ACC112 (cell line): Measurements from ENCODE around the gene HIVEP3.

Experiments used
- H2AFZ ChIP-seq: fragments of 200-600 bp; sonication (generic); one replicate; pipeline ENCODE4 v1.6.0; 2017; ENCODE audit warnings: antibody characterized with exemption, low read length; ENCODE audit not compliant: unreplicated experiment
- H3K27ac ChIP-seq: fragments of 200-600 bp; sonication (generic); 2 replicates; pipeline ENCODE4 v1.5.1; 2014; ENCODE audit warnings: low read depth, mild to moderate bottlenecking, antibody characterized with exemption, low read length, moderate library complexity
- H3K27me3 ChIP-seq: fragments of 200-600 bp; sonication (generic); 2 replicates; pipeline ENCODE4 v1.6.1; 2014; ENCODE audit warnings: mild to moderate bottlenecking, antibody characterized with exemption, low read length, moderate library complexity, mixed read lengths; ENCODE audit not compliant: insufficient read depth
- H3K36me3 ChIP-seq: fragments of 200-600 bp; sonication (generic); 2 replicates; pipeline ENCODE4 v1.6.1; 2016; ENCODE audit warnings: mild to moderate bottlenecking, antibody characterized with exemption, low read length, moderate library complexity, mixed read lengths; ENCODE audit not compliant: insufficient read depth
- H3K4me1 ChIP-seq: fragments of 200-600 bp; sonication (generic); one replicate; pipeline ENCODE4 v1.6.1; 2016; ENCODE audit warnings: low read length, mixed read lengths; ENCODE audit not compliant: insufficient read depth, unreplicated experiment, control insufficient read depth
- H3K4me3 ChIP-seq: fragments of 200-600 bp; sonication (generic); 2 replicates; pipeline ENCODE4 v1.5.1; 2014; ENCODE audit warnings: mild to moderate bottlenecking, low read depth, low read length
- H3K79me2 ChIP-seq: fragments of 200-600 bp; sonication (generic); one replicate; pipeline ENCODE4 v1.6.0; 2016; ENCODE audit warnings: low read length; ENCODE audit not compliant: control insufficient read depth, unreplicated experiment, insufficient read depth

HIVEP3 gene

GRCh38 chr1:41480204-41481108, 438.3 kb downstream of the HIVEP3 start:
- Histone ChIP-seq H3K79me2 (no peaks in the 10 kb centered on the region), H3K4me3 (no peak overlapping the region), H3K36me3 (no peaks in the 10 kb centered on the region), H3K27ac (no peak overlapping the region), H2AFZ (no peak overlapping the region), H3K27me3 (no peaks in the 10 kb centered on the region), H3K4me1 (peaks cover 47% of the 10 kb centered on the region)

DNA sequence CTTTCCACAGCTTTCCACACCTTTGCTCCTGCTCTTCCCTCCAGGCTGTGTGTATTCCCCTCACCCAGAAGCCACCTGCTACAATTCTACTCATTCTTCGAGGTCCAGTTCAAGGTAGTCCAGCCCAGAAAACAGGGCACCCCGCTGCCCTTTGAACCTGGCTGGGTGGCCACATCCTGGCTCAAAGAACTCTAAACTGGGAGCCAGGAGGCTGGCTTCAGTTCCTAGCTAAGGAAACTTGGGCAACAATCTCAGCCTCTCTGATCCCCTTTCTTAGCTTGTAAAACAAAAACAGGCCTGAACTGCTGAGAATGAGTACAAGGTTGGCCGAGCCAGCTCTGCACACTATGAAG, 438.9 kb downstream of the HIVEP3 start:
- no peak overlapping the region for H3K4me3 ChIP-seq
- peaks cover 43% of the 10 kb centered on the region for H3K4me1 ChIP-seq
- H3K79me2 ChIP-seq = no peaks in the 10 kb centered on the region
- H3K27me3 ChIP-seq = no peaks in the 10 kb centered on the region
- no peak overlapping the region for H3K27ac ChIP-seq
- no peaks in the 10 kb centered on the region for H3K36me3 ChIP-seq
- H2AFZ ChIP-seq = no peak overlapping the region

GRCh38 chr1:41479000-41479807, 439.5 kb downstream of the HIVEP3 start:
- Histone ChIP-seq H3K79me2 (no peaks in the 10 kb centered on the region), H3K36me3 (no peaks in the 10 kb centered on the region), H3K27ac (no peak overlapping the region), H3K4me1 (peaks cover 38% of the 10 kb centered on the region), H3K4me3 (no peak overlapping the region), H3K27me3 (no peaks in the 10 kb centered on the region), H2AFZ (no peak overlapping the region)

- no peaks in the 10 kb centered on the region for H3K79me2 ChIP-seq
- H3K27ac ChIP-seq = no peak overlapping the region
- no peaks in the 10 kb centered on the region for H3K36me3 ChIP-seq
- H3K4me1 ChIP-seq = peaks cover 38% of the 10 kb centered on the region
- no peaks in the 10 kb centered on the region for H3K27me3 ChIP-seq
- no peak overlapping the region for H2AFZ ChIP-seq
- H3K4me3 ChIP-seq = no peak overlapping the region
Observed at GRCh38 chr1:41478118-41478748, 440.5 kb downstream of the HIVEP3 start.

DNA sequence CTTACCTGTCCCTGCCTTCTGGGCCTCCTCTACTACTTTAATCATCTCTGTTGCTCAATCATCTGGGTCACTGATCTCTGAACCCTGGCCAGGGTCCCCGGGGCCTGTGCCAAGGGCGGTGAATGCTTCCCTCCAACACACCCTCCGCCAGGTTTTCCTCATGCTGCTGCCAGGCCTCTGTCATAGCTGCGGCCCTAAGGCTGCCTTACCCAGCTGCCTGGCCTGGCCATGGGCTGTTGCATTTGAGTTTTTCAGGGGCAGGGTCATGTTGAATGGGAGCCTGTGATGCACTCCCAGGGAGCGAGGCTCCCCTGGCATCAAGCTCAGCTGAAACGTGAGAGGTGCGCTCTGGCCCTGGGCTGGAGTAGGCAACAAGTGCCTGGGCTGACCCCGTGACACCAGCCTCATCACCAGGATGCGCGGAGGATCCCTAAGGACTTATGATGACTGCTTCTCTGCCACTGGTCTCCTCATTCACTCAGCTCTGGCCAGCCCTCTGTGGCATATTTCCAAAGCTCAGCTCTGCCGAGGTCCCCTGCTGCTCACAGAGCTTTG, 441.8 kb downstream of the HIVEP3 start:
- Histone ChIP-seq H3K4me3 (no peak overlapping the region), H3K4me1 (peaks cover 38% of the 10 kb centered on the region), H3K36me3 (no peaks in the 10 kb centered on the region), H3K27me3 (no peaks in the 10 kb centered on the region), H3K27ac (no peak overlapping the region), H3K79me2 (no peaks in the 10 kb centered on the region), H2AFZ (no peak overlapping the region)

GRCh38 chr1:41475859-41476567, 442.7 kb downstream of the HIVEP3 start:
- no peak overlapping the region for H3K4me3 ChIP-seq
- no peaks in the 10 kb centered on the region for H3K36me3 ChIP-seq
- no peaks in the 10 kb centered on the region for H3K27me3 ChIP-seq
- H2AFZ ChIP-seq = peak overlapping the region; percentile 18
- H3K27ac ChIP-seq = peak overlapping the region; percentile 23; the same call in 1 of the 2 replicates
- no peaks in the 10 kb centered on the region for H3K79me2 ChIP-seq
- peaks cover 38% of the 10 kb centered on the region for H3K4me1 ChIP-seq

DNA sequence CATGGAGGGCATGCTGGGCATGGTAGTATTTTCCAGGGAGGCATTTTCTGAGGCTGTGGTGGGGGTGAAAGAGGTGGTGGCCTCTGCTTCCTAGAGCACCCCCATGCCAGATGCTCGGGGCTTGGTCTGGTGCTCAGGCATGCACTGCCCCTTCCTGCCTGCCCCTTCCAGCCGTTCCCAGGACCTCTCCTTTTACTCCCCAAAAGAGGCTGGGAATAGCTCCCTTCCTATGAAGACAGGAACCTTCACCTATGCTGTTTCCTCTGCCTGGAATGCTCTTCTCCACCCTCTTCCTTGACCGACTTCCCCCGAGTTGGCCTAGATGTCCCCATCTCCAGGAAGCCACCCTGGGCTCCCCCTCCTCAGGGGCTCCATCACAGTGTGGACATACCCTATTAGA, 443.4 kb downstream of the HIVEP3 start:
- Histone ChIP-seq H3K36me3 (no peaks in the 10 kb centered on the region), H2AFZ (peak overlapping the region; percentile 18), H3K27ac (no peak overlapping the region), H3K27me3 (no peaks in the 10 kb centered on the region), H3K79me2 (no peaks in the 10 kb centered on the region), H3K4me1 (peaks cover 38% of the 10 kb centered on the region), H3K4me3 (no peak overlapping the region)

- H2AFZ ChIP-seq = no peak overlapping the region
- H3K79me2 ChIP-seq = no peaks in the 10 kb centered on the region
- H3K4me3 ChIP-seq = no peak overlapping the region
- H3K27ac ChIP-seq = no peak overlapping the region
- no peaks in the 10 kb centered on the region for H3K36me3 ChIP-seq
- peaks cover 38% of the 10 kb centered on the region for H3K4me1 ChIP-seq
- no peaks in the 10 kb centered on the region for H3K27me3 ChIP-seq
Observed at GRCh38 chr1:41474490-41475271, 444.0 kb downstream of the HIVEP3 start.

GRCh38 chr1:41473738-41474362, 444.9 kb downstream of the HIVEP3 start:
- Histone ChIP-seq H3K27me3 (no peaks in the 10 kb centered on the region), H3K4me1 (peaks cover 34% of the 10 kb centered on the region), H3K36me3 (no peaks in the 10 kb centered on the region), H2AFZ (no peak overlapping the region), H3K4me3 (no peak overlapping the region), H3K79me2 (no peaks in the 10 kb centered on the region), H3K27ac (no peak overlapping the region)
